SU-DHL-6 (cell line): ENCODE measurements around the gene BNIP5.

Experiments used
- H2AFZ ChIP-seq: fragments of 200-600 bp; sonication (generic); 2 replicates; pipeline ENCODE4 v1.6.1; 2014; ENCODE audit warnings: low read depth, mild to moderate bottlenecking, moderate library complexity, mixed read lengths, antibody characterized with exemption, low read length; ENCODE audit not compliant: severe bottlenecking
- H3F3A ChIP-seq: fragments of 200-600 bp; shearing (Covaris generic); 2 replicates; pipeline ENCODE4 v1.6.0; 2016; ENCODE audit warnings: antibody characterized with exemption, mild to moderate bottlenecking; ENCODE audit not compliant: insufficient read depth
- H3K27ac ChIP-seq: fragments of 200-600 bp; sonication (generic); 2 replicates; pipeline ENCODE4 v1.5.1; 2016; ENCODE audit warnings: low read depth, mild to moderate bottlenecking, low read length, moderate library complexity, mixed read lengths
- H3K27me3 ChIP-seq: fragments of 200-600 bp; sonication (generic), shearing (Covaris generic); 2 replicates; pipeline ENCODE4 v1.6.0; 2014; ENCODE audit warnings: mild to moderate bottlenecking, low read length
- H3K36me3 ChIP-seq: fragments of 200-600 bp; sonication (generic); 2 replicates; pipeline ENCODE4 v1.6.1; 2014; ENCODE audit warnings: mild to moderate bottlenecking, low read length, mixed read lengths
- H3K4me2 ChIP-seq: fragments of 300-600, 200-600 bp; shearing (Covaris generic), sonication (generic); 2 replicates; pipeline ENCODE4 v1.6.0; 2014; ENCODE audit warnings: low read length, low read depth, mild to moderate bottlenecking; ENCODE audit not compliant: poor library complexity, severe bottlenecking
- H3K4me3 ChIP-seq: fragments of 200-600 bp; sonication (generic); 2 replicates; pipeline ENCODE4 v1.5.1; 2014; ENCODE audit warnings: antibody characterized with exemption, low read length, mild to moderate bottlenecking, mixed read lengths; ENCODE audit not compliant: insufficient read depth, poor library complexity, severe bottlenecking
- H3K79me2 ChIP-seq: fragments of 200-600 bp; sonication (generic); 2 replicates; pipeline ENCODE4 v1.6.1; 2014; ENCODE audit warnings: mild to moderate bottlenecking, low read length, moderate library complexity; ENCODE audit not compliant: insufficient read depth
- H3K9ac ChIP-seq: fragments of 200-600 bp; sonication (generic); 2 replicates; pipeline ENCODE4 v1.7.0; 2014; ENCODE audit warnings: mild to moderate bottlenecking, low read length
- H3K9me2 ChIP-seq: fragments of 200-600 bp; sonication (generic); replicated peaks from 2 replicates; pipeline ENCODE4 v1.6.1; 2014; ENCODE audit warnings: low read length; ENCODE audit not compliant: insufficient read depth
- H3K9me3 ChIP-seq: fragments of 200-600 bp; sonication (generic); 2 replicates; pipeline ENCODE4 v1.6.1; 2014; ENCODE audit warnings: low read length, mixed read lengths; ENCODE audit not compliant: insufficient read depth
- H4K20me1 ChIP-seq: fragments of 200-600 bp; sonication (generic); 2 replicates; pipeline ENCODE4 v1.6.1; 2014; ENCODE audit warnings: low read depth, mild to moderate bottlenecking, antibody characterized with exemption, low read length, moderate library complexity, mixed read lengths
- EZH2phosphoT487 ChIP-seq: fragments of 200-600 bp; sonication (generic), shearing (Covaris generic); conservative IDR thresholded peaks from 2 replicates; pipeline ENCODE4 v1.6.1; 2018; ENCODE audit warnings: mild to moderate bottlenecking, antibody characterized with exemption, low read length, moderate library complexity, mixed read lengths
- TF ChIP-seq, protein P1 (sequence below): fragments of 200-600 bp; sonication (generic); IDR thresholded peaks from one replicate; pipeline ENCODE4 v1.5.1; 2017; ENCODE audit warnings: antibody characterized with exemption, mild to moderate bottlenecking, low read length, moderate library complexity; ENCODE audit not compliant: insufficient read depth, poor library complexity, severe bottlenecking

The BNIP5 gene

DNA sequence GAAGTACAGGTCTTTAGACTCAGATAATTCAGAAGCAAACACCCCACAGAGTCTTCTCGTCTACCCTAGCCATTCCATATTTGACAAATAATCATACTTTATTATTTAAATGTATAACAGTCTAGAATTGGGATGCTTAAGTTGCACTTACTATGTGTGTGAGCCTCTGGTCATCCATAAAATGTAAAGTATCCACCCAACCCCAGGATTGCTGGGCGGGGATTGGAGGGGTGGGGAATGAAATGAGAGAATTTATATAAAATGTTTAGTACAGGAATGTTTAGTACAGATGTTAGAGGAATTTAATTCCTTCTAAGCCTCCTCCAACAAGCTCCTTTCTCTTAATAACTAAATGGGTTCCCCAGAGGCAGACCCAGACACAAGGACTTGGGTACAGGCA lies 16.9 kb downstream of the BNIP5 start:
- Histone ChIP-seq H3K9me2 (no peaks in the 10 kb centered on the region), H2AFZ (no peak overlapping the region), H3K9me3 (no peaks in the 10 kb centered on the region), H3K36me3 (no peaks in the 10 kb centered on the region), H3K79me2 (no peaks in the 10 kb centered on the region), H3K27me3 (no peaks in the 10 kb centered on the region), H3K4me2 (no peak overlapping the region), H3K27ac (no peak overlapping the region), H3F3A (no peaks in the 10 kb centered on the region), H3K9ac (no peak overlapping the region), H4K20me1 (no peaks in the 10 kb centered on the region), H3K4me3 (no peak overlapping the region)
- TF ChIP-seq EZH2phosphoT487 = no peak
- TF ChIP-seq, protein P1, sequence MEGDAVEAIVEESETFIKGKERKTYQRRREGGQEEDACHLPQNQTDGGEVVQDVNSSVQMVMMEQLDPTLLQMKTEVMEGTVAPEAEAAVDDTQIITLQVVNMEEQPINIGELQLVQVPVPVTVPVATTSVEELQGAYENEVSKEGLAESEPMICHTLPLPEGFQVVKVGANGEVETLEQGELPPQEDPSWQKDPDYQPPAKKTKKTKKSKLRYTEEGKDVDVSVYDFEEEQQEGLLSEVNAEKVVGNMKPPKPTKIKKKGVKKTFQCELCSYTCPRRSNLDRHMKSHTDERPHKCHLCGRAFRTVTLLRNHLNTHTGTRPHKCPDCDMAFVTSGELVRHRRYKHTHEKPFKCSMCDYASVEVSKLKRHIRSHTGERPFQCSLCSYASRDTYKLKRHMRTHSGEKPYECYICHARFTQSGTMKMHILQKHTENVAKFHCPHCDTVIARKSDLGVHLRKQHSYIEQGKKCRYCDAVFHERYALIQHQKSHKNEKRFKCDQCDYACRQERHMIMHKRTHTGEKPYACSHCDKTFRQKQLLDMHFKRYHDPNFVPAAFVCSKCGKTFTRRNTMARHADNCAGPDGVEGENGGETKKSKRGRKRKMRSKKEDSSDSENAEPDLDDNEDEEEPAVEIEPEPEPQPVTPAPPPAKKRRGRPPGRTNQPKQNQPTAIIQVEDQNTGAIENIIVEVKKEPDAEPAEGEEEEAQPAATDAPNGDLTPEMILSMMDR = no peak

DNA sequence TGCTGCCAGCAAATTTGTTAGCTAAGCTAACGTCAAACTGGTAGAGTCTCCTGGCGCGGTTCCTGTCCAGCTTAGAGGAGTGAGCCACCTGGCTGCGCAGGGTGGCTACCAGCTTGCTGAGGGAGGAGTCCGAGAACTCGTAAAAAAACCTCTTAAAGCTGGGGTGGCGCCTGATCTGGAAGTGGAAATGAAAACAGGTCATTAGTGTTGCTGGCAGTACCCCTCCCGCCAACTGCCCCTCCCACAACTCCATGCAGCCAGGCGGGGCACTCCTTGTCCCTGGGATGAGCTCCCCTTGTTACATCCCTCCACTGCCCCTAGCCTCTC lies 17.3 kb downstream of the BNIP5 start:
- Histone ChIP-seq H3K79me2 (no peaks in the 10 kb centered on the region), H2AFZ (no peak overlapping the region), H3K4me2 (no peak overlapping the region), H4K20me1 (no peaks in the 10 kb centered on the region), H3K27ac (no peak overlapping the region), H3K9me3 (no peaks in the 10 kb centered on the region), H3K4me3 (no peak overlapping the region), H3K36me3 (no peaks in the 10 kb centered on the region), H3K9me2 (no peaks in the 10 kb centered on the region), H3F3A (no peaks in the 10 kb centered on the region), H3K9ac (no peak overlapping the region), H3K27me3 (no peaks in the 10 kb centered on the region)
- no peak for TF ChIP-seq EZH2phosphoT487
- TF ChIP-seq, protein P1 = no peak

DNA sequence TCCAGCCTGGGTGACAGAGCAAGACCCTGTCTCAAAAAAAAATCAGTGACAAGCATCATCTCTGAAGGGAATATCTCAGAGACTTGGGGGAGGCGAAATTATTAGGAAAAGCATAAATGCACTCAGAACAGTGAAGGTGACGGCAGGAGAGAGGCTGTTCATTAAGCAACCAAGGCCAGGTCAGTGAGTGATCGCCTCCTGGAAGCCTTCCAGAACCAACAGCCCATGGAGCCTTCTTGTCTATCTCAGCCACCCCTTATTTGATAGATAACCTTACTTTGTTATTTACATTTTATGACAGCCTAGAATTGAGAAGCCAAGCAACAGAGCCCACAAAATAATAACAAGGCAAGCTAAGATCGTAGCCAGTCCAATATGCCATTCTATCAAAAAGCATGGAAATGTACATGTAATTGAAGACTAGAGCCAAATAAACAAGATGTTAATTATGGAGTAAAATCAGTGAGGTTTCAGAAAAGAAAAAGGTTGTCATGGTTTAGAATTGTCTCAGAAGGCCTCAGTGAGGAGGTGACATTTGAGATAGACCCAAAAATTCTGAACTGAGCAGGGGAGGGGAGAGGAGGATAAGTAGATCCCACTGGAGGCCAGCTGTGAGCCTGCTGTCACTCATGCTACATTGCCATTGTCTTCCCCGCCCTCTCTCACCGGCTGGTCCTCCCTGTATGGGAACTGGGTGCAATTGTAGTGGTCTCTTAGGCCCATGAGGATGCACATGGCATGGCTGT lies 17.8 kb downstream of the BNIP5 start:
- H3K4me3 ChIP-seq = no peak overlapping the region
- no peaks in the 10 kb centered on the region for H3K9me2 ChIP-seq
- no peak overlapping the region for H3K9ac ChIP-seq
- no peaks in the 10 kb centered on the region for H3F3A ChIP-seq
- TF ChIP-seq EZH2phosphoT487 = no peak
- TF ChIP-seq, protein P1 = no peak
- no peaks in the 10 kb centered on the region for H3K9me3 ChIP-seq
- H3K27me3 ChIP-seq = no peaks in the 10 kb centered on the region
- H2AFZ ChIP-seq = no peak overlapping the region
- H3K79me2 ChIP-seq = no peaks in the 10 kb centered on the region
- no peak overlapping the region for H3K4me2 ChIP-seq
- no peaks in the 10 kb centered on the region for H3K36me3 ChIP-seq
- H4K20me1 ChIP-seq = no peaks in the 10 kb centered on the region
- no peak overlapping the region for H3K27ac ChIP-seq
